Astrocyte (in vitro differentiated cells and primary cell): ENCODE measurements around the gene ATRN. TPM values are rescaled to one million over a fixed set of nuclear protein-coding genes. Genes with fewer than 3 reads are reported as not detected.

Experiments used
- DNase-seq: peaks from one replicate; pipeline ENCODE4 v3.0.0-alpha.2; 2010; ENCODE audit warnings: low read depth
- FAIRE-seq: peaks from 2 replicates; lab custom pipeline; 2011; peaks lifted over from hg19 to GRCh38; lab: Jason Lieb, UNC
- H2AFZ ChIP-seq: 2 replicates; pipeline ENCODE4 v1.6.0; 2012; ENCODE audit warnings: low read depth, low read length, inconsistent platforms
- H3K27ac ChIP-seq: 2 replicates; pipeline ENCODE4 v1.5.1; 2011; ENCODE audit warnings: low read depth, low read length, inconsistent platforms
- H3K27me3 ChIP-seq: 2 replicates; pipeline ENCODE4 v1.6.0; 2011; ENCODE audit warnings: low read length, inconsistent platforms; ENCODE audit not compliant: insufficient read depth
- H3K36me3 ChIP-seq: 2 replicates; pipeline ENCODE4 v1.5.1; 2011; ENCODE audit warnings: low read length, inconsistent platforms; ENCODE audit not compliant: insufficient read depth
- H3K4me1 ChIP-seq: 2 replicates; pipeline ENCODE4 v1.5.1; 2011; ENCODE audit warnings: low read length, inconsistent platforms; ENCODE audit not compliant: insufficient read depth
- H3K4me2 ChIP-seq: 2 replicates; pipeline ENCODE4 v1.6.0; 2012; ENCODE audit warnings: low read length, inconsistent platforms
- H3K4me3 ChIP-seq: 2 replicates; pipeline ENCODE4 v1.5.1; 2011; ENCODE audit warnings: low read depth, mild to moderate bottlenecking, low read length, inconsistent platforms; ENCODE audit not compliant: insufficient read depth
- H3K79me2 ChIP-seq: 2 replicates; pipeline ENCODE4 v1.6.0; 2012; ENCODE audit warnings: mild to moderate bottlenecking, low read length, inconsistent platforms; ENCODE audit not compliant: insufficient read depth
- H3K9ac ChIP-seq: 2 replicates; pipeline ENCODE4 v1.6.0; 2012; ENCODE audit warnings: mild to moderate bottlenecking, low read length, inconsistent platforms
- H3K9me3 ChIP-seq: 2 replicates; pipeline ENCODE4 v1.5.1; 2012; ENCODE audit warnings: low read depth, mild to moderate bottlenecking, low read length, inconsistent platforms; ENCODE audit not compliant: insufficient read depth
- H4K20me1 ChIP-seq: 2 replicates; pipeline ENCODE4 v1.6.0; 2012; ENCODE audit warnings: low read length, inconsistent platforms; ENCODE audit not compliant: insufficient read depth
- H3K27ac Mint-ChIP-seq: one replicate; pipeline ENCODE4 v1.8.0; 2021; ENCODE audit warnings: mild to moderate bottlenecking, mixed read lengths; ENCODE audit not compliant: unreplicated experiment
- H3K27me3 Mint-ChIP-seq: one replicate; pipeline ENCODE4 v1.8.0; 2021; ENCODE audit warnings: low read depth, mixed read lengths; ENCODE audit not compliant: unreplicated experiment
- H3K36me3 Mint-ChIP-seq: one replicate; pipeline ENCODE4 v1.8.0; 2021; ENCODE audit warnings: low read depth, mixed read lengths; ENCODE audit not compliant: unreplicated experiment
- H3K4me1 Mint-ChIP-seq: one replicate; pipeline ENCODE4 v1.8.0; 2021; ENCODE audit warnings: low read depth, mixed read lengths; ENCODE audit not compliant: unreplicated experiment
- H3K4me3 Mint-ChIP-seq: one replicate; pipeline ENCODE4 v1.8.0; 2021; ENCODE audit warnings: mild to moderate bottlenecking, moderate library complexity, mixed read lengths; ENCODE audit not compliant: unreplicated experiment
- H3K9me3 Mint-ChIP-seq: one replicate; pipeline ENCODE4 v1.8.0; 2021; ENCODE audit warnings: mild to moderate bottlenecking, mixed read lengths; ENCODE audit not compliant: unreplicated experiment
- EZH2 ChIP-seq: IDR thresholded peaks from 2 replicates; pipeline ENCODE4 v1.6.1; 2012; ENCODE audit warnings: mild to moderate bottlenecking, low read length, inconsistent platforms; ENCODE audit not compliant: insufficient read depth
- total RNA-seq: library from RNA; stranded (reverse); gene quantifications from 2 replicates; pipeline ENCODE4 v1.2.1, GENCODE V29; 2021
- TF ChIP-seq, protein P1 (sequence below): IDR thresholded peaks from 2 replicates; pipeline ENCODE4 v1.5.1; 2011; ENCODE audit warnings: low read depth, mild to moderate bottlenecking, inconsistent platforms, low read length, moderate library complexity; ENCODE audit not compliant: insufficient read depth

The ATRN gene
- total RNA-seq, 1 donor from 2014 or later, result 33.8 TPM

DNA sequence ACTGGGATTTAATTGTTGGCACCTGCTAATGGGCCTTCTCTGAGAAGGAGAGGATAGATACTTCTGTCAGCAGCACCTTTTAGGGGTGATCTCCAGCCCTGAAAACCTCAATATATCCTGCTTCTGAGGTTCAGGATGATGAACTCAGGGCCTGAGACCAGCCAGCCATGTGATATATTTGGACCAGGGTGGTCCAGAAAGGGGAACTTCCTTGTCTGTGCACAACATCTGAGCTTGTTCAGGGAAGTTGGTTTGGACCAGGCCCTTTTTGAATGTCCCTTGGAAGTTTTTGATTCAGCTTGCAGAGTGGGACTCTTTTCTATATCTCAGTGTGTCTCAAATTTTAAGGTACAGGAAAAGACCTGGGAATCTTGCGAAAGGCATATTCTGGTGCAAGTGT is 106.5 kb downstream of the ATRN start:
- no peaks in the 10 kb centered on the region for H3K79me2 ChIP-seq
- no peaks in the 10 kb centered on the region for H3K9me3 ChIP-seq
- H3K27me3 ChIP-seq, result no peaks in the 10 kb centered on the region
- Mint-ChIP-seq H3K9me3 (peaks cover 3% of the 10 kb centered on the region), H3K4me1 (no peaks in the 10 kb centered on the region), H3K36me3 (peaks cover 23% of the 10 kb centered on the region), H3K27ac (no peak overlapping the region), H3K27me3 (no peaks in the 10 kb centered on the region), H3K4me3 (no peak overlapping the region)
- no peak overlapping the region for H3K4me2 ChIP-seq
- no peak overlapping the region for H3K9ac ChIP-seq
- peaks cover 5% of the 10 kb centered on the region for H4K20me1 ChIP-seq
- no peak for TF ChIP-seq EZH2
- TF ChIP-seq, protein P1, sequence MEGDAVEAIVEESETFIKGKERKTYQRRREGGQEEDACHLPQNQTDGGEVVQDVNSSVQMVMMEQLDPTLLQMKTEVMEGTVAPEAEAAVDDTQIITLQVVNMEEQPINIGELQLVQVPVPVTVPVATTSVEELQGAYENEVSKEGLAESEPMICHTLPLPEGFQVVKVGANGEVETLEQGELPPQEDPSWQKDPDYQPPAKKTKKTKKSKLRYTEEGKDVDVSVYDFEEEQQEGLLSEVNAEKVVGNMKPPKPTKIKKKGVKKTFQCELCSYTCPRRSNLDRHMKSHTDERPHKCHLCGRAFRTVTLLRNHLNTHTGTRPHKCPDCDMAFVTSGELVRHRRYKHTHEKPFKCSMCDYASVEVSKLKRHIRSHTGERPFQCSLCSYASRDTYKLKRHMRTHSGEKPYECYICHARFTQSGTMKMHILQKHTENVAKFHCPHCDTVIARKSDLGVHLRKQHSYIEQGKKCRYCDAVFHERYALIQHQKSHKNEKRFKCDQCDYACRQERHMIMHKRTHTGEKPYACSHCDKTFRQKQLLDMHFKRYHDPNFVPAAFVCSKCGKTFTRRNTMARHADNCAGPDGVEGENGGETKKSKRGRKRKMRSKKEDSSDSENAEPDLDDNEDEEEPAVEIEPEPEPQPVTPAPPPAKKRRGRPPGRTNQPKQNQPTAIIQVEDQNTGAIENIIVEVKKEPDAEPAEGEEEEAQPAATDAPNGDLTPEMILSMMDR, result no peak
- DNase-seq, result no peak
- no peaks in the 10 kb centered on the region for H3K4me1 ChIP-seq
- H3K27ac ChIP-seq, result no peak overlapping the region
- peaks cover 8% of the 10 kb centered on the region for H3K36me3 ChIP-seq
- FAIRE-seq, result no peak
- H3K4me3 ChIP-seq, result no peak overlapping the region
- no peak overlapping the region for H2AFZ ChIP-seq

DNA sequence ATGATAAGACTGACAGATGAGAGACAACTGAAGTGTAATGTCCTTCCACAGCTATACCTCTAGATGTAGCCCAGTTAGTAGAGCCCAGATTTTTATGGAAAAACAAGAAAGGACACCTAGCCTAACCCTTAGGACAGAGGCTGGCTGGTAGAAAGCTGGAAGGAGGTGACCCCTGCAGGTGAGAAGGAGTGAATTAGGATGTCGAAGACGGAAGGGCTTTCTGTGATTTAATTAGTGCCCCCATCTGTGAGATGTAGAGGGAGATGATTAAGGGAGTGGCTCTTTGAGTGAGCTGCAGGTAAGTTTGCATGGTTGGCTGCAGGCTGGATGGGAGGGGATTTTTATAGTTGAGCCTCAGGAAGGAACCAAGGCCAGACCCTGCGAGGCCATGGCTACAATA is 109.6 kb downstream of the ATRN start:
- no peak overlapping the region for H3K27ac Mint-ChIP-seq
- H3K4me1 Mint-ChIP-seq, result no peaks in the 10 kb centered on the region
- no peak overlapping the region for H3K4me3 Mint-ChIP-seq
- H3K27me3 Mint-ChIP-seq, result no peaks in the 10 kb centered on the region
- peaks cover 3% of the 10 kb centered on the region for H3K9me3 Mint-ChIP-seq
- no peak for TF ChIP-seq EZH2
- TF ChIP-seq, protein P1, result no peak
- DNase-seq (no peak), FAIRE-seq (no peak)
- Histone ChIP-seq H3K27me3 (no peaks in the 10 kb centered on the region), H3K4me2 (no peak overlapping the region), H3K4me1 (no peaks in the 10 kb centered on the region), H3K36me3 (peaks cover 16% of the 10 kb centered on the region), H3K27ac (no peak overlapping the region), H4K20me1 (peaks cover 5% of the 10 kb centered on the region), H2AFZ (no peak overlapping the region), H3K4me3 (no peak overlapping the region), H3K79me2 (no peaks in the 10 kb centered on the region), H3K9ac (no peak overlapping the region), H3K9me3 (no peaks in the 10 kb centered on the region)
- peaks cover 30% of the 10 kb centered on the region for H3K36me3 Mint-ChIP-seq

DNA sequence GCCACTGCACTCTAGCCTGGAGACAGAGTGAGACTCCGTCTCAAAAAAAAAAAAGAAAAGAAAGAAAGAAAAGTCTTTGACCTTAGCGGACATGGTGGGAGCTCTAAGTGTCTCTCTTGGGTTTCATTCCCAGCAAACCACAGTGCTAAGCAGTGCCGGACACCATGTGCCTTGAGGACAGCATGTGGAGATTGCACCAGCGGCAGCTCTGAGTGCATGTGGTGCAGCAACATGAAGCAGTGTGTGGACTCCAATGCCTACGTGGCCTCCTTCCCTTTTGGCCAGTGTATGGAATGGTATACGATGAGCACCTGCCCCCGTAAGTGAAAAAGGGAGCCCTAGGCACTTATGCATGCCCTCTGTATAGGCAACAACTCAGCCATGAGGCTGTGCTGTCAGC is 112.9 kb downstream of the ATRN start:
- Histone ChIP-seq H3K36me3 (peaks cover 19% of the 10 kb centered on the region), H3K9me3 (no peaks in the 10 kb centered on the region), H3K79me2 (no peaks in the 10 kb centered on the region), H3K4me3 (no peak overlapping the region), H3K27ac (no peak overlapping the region), H3K9ac (no peak overlapping the region), H3K4me1 (no peaks in the 10 kb centered on the region), H3K4me2 (no peak overlapping the region), H4K20me1 (peaks cover 5% of the 10 kb centered on the region), H2AFZ (no peak overlapping the region), H3K27me3 (no peaks in the 10 kb centered on the region)
- no peak for FAIRE-seq
- H3K9me3 Mint-ChIP-seq, result peaks cover 6% of the 10 kb centered on the region
- TF ChIP-seq, protein P1, result no peak
- no peak for TF ChIP-seq EZH2
- H3K4me3 Mint-ChIP-seq, result no peak overlapping the region
- H3K4me1 Mint-ChIP-seq, result no peaks in the 10 kb centered on the region
- H3K27me3 Mint-ChIP-seq, result no peaks in the 10 kb centered on the region
- DNase-seq, result no peak
- no peak overlapping the region for H3K27ac Mint-ChIP-seq
- H3K36me3 Mint-ChIP-seq, result peaks cover 32% of the 10 kb centered on the region
